G401.6 (cell line): ENCODE data around the gene OTUD5.
A peak's percentile ranks its signal among the peaks of the same experiment; 100 is the strongest.

Experiments
- FAIRE-seq: peaks from 2 replicates; lab custom pipeline; 2012; peaks lifted over from hg19 to GRCh38; lab: Jason Lieb, UNC

The OTUD5 gene

GRCh38 chrX:48936429-48937053 is 20.9 kb downstream of the OTUD5 start:
- FAIRE-seq = no peak

GRCh38 chrX:48935301-48935670 is 22.1 kb downstream of the OTUD5 start:
- no peak for FAIRE-seq

- FAIRE-seq = no peak
Measured at GRCh38 chrX:48934581-48935300, 22.7 kb downstream of the OTUD5 start.

GRCh38 chrX:48933757-48934156 is 23.6 kb downstream of the OTUD5 start:
- FAIRE-seq = no peak

GRCh38 chrX:48927736-48928382 is 29.5 kb downstream of the OTUD5 start:
- no peak for FAIRE-seq

GRCh38 chrX:48927123-48927522 is 30.3 kb downstream of the OTUD5 start:
- no peak for FAIRE-seq

GRCh38 chrX:48924270-48924669 is 33.1 kb downstream of the OTUD5 start:
- no peak for FAIRE-seq

- FAIRE-seq = no peak
Measured at GRCh38 chrX:48923771-48924170, 33.6 kb downstream of the OTUD5 start.

GRCh38 chrX:48920718-48921104 is 36.7 kb downstream of the OTUD5 start:
- FAIRE-seq = no peak

- peak; percentile 41 for FAIRE-seq
Measured at GRCh38 chrX:48919947-48920717, 37.3 kb downstream of the OTUD5 start.

- no peak for FAIRE-seq
Measured at GRCh38 chrX:48919360-48919841, 38.0 kb downstream of the OTUD5 start.

GRCh38 chrX:48918643-48919340 is 38.6 kb downstream of the OTUD5 start, which contains the start of gene PIM2:
Gene PIM2, minus strand, starts transcription at chrX:48919024. Its CDS starts 190 bp downstream, at chrX:48918834.
- FAIRE-seq = peak; percentile 100

- FAIRE-seq = no peak
Measured at GRCh38 chrX:48918301-48918642, 39.1 kb downstream of the OTUD5 start.

GRCh38 chrX:48917139-48918001 is 40.0 kb downstream of the OTUD5 start:
- FAIRE-seq = peak; percentile 98

GRCh38 chrX:48914593-48915493 is 42.6 kb downstream of the OTUD5 start:
- FAIRE-seq = no peak

- FAIRE-seq = no peak
Measured at GRCh38 chrX:48913605-48914366, 43.6 kb downstream of the OTUD5 start.

GRCh38 chrX:48911412-48912182 is 45.8 kb downstream of the OTUD5 start, which contains the start of gene SLC35A2:
Gene SLC35A2, minus strand, starts transcription at chrX:48911646. Its CDS starts 10 bp downstream, at chrX:48911636.
- peak; percentile 94 for FAIRE-seq

- no peak for FAIRE-seq
Measured at GRCh38 chrX:48910926-48911411, 46.4 kb downstream of the OTUD5 start.
